Kidney (tissue), 14 donors: Measurements from ENCODE around the gene KCNH8. TPM values are rescaled to one million over a fixed set of nuclear protein-coding genes. Genes with fewer than 3 reads are reported as not detected.
A peak's percentile ranks its signal among the peaks of the same experiment; 100 is the strongest.

ENCODE experiments used
- DNase-seq, 5 donors: peaks; one replicate each; pipeline ENCODE4 v3.0.0-alpha.2; 2013 to 2020
- FAIRE-seq: peaks from 2 replicates; lab custom pipeline; 2012; peaks lifted over from hg19 to GRCh38; lab: Jason Lieb, UNC
- H3K27ac ChIP-seq, 2 donors: one replicate each; pipeline ENCODE4 v1.7.0; 2013; ENCODE audit warnings: low read depth in 2 of 2, low read length in 2 of 2, inconsistent platforms in 1 of 2
- H3K27me3 ChIP-seq: one replicate; pipeline ENCODE4 v1.7.1; 2013; ENCODE audit warnings: low read length, inconsistent platforms; ENCODE audit not compliant: control insufficient read depth, insufficient read depth
- H3K36me3 ChIP-seq, 3 donors: one replicate each; pipeline versions ENCODE4 v1.7.0 to v1.7.1; 2013; ENCODE audit warnings: low read length in 3 of 3, control low read depth in 1 of 3, inconsistent platforms in 1 of 3; ENCODE audit not compliant: insufficient read depth in 3 of 3, control insufficient read depth in 2 of 3
- H3K4me1 ChIP-seq, 3 donors: one replicate each; pipeline versions ENCODE4 v1.7.0 to v1.7.1; 2013; ENCODE audit warnings: low read length in 3 of 3, inconsistent platforms in 1 of 3, low read depth in 1 of 3; ENCODE audit not compliant: control insufficient read depth in 2 of 3, insufficient read depth in 2 of 3
- H3K4me3 ChIP-seq, 3 donors: one replicate each; pipeline versions ENCODE4 v1.7.0 to v1.8.1; 2013; ENCODE audit warnings: low read length in 3 of 3, control low read depth in 1 of 3, inconsistent platforms in 1 of 3
- H3K9ac ChIP-seq, 3 donors: one replicate each; pipeline versions ENCODE4 v1.7.0 to v1.7.1; 2013; ENCODE audit warnings: low read length in 3 of 3, control low read depth in 1 of 3, inconsistent platforms in 1 of 3
- H3K9me3 ChIP-seq, 3 donors: one replicate each; pipeline versions ENCODE4 v1.7.0 to v1.7.1; 2013; ENCODE audit warnings: low read length in 3 of 3, control low read depth in 1 of 3, inconsistent platforms in 1 of 3; ENCODE audit not compliant: control insufficient read depth in 2 of 3, insufficient read depth in 1 of 3
- intact Hi-C: fragments of 100-400 bp; cut with DNase I; formaldehyde crosslinking; loops from one replicate; pipeline ENCODE4 v1.11.1; 2022
- polyA plus RNA-seq: library from polyadenylated mRNA; stranded (reverse); fragments of 350-450 nt; fragmentation: Illumina TruSeq; extraction: RNeasy Lipid Tissue Mini Kit (QIAGEN cat#74804); gene quantifications from one replicate; pipeline ENCODE4 v1.2.3, GENCODE V29; 2014; ENCODE audit warnings: low read depth, low replicate concordance; ENCODE audit not compliant: insufficient read depth
- total RNA-seq: library from RNA; stranded (reverse); fragmentation: NEBNext Ultra II Directional; extraction: Animal tissue kit (Norgen Biotek cat#: 25700); gene quantifications from one replicate; pipeline ENCODE4 v1.2.1, GENCODE V29; 2021
- TF ChIP-seq, protein P1 (sequence below): IDR thresholded peaks from 3 replicates; pipeline ENCODE4 v1.5.1; 2012; ENCODE audit warnings: mild to moderate bottlenecking, moderate library complexity, borderline replicate concordance; ENCODE audit not compliant: insufficient read depth; ENCODE audit errors: extremely low read depth
- donor health status: control.
- donor health status: control.
- donor health status: control.
- donor health status: control.
- donor health status: control.
- donor health status: DM: yes; HTN: yes; CAD: no.
- donor health status: Normal renal cell carcinoma (clear cell type).

KCNH8 gene
- total and polyA plus RNA-seq, 2 donors from 2014 or later, result 1.0 TPM; not detected in 1

DNA sequence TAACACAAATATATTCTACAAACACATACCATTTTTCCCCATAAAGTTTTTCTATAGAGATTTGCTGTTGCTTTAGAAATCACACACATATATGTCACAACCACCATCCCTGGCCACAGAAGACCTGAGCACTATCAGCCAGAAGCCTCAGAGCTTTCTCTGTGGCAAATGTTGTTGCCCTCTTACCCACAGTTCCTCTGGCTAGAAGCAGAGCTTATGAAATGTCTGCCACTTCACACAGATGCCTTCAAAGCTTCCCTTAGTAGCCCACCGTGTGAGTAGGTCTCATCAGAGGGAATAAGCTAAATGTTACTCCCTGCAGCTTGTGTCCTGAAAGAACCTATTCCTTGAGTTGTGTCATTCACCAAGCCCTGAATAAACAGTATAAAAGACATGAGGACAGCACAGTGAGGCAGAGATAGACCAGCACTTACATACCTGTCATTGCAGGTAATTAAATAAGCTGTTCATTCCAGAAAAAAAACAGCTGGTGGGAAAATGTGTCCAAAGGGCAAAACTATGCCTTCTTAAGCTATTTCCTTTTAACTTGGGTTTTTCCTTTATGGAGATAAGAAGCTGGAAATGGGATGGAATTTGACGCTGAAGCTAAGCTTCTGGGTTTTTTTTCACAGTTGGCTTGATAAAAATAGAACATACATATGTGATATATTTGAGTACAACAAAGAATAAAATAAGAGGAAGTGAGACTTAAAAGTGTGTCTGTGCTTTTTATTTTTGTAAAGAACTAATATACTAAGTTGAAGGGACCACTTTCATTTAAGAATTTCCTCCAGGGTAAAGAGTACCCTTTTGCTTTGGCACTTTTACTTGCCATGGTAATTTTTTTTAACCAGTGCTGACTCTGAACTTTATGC, 391.4 kb downstream of the KCNH8 start:
- intact Hi-C loops, result no loop called here
- no peak for FAIRE-seq

DNA sequence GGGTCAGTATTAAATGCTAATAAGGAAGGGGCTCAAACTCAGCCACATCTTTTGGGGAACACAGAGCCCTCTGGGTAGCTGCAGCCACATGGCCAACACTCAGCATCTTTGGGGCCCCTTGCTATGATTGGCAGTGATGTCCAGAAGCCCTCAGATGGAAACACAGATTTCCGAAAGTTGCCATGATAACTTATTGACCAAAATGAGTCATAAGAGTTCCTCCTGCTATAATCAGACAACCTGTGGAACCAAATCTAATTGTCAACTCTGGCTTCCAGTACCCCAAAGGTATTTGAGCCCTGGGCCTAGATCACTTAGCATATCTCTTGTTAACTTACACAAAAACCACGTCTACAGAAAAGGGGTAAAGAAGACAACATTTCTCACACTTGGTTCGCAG, 392.2 kb downstream of the KCNH8 start:
- DNase-seq, result no peak
- no peak for FAIRE-seq
- no peaks in the 10 kb centered on the region for H3K36me3 ChIP-seq
- TF ChIP-seq, protein P1, sequence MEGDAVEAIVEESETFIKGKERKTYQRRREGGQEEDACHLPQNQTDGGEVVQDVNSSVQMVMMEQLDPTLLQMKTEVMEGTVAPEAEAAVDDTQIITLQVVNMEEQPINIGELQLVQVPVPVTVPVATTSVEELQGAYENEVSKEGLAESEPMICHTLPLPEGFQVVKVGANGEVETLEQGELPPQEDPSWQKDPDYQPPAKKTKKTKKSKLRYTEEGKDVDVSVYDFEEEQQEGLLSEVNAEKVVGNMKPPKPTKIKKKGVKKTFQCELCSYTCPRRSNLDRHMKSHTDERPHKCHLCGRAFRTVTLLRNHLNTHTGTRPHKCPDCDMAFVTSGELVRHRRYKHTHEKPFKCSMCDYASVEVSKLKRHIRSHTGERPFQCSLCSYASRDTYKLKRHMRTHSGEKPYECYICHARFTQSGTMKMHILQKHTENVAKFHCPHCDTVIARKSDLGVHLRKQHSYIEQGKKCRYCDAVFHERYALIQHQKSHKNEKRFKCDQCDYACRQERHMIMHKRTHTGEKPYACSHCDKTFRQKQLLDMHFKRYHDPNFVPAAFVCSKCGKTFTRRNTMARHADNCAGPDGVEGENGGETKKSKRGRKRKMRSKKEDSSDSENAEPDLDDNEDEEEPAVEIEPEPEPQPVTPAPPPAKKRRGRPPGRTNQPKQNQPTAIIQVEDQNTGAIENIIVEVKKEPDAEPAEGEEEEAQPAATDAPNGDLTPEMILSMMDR, result no peak
- H3K27me3 ChIP-seq, result no peaks in the 10 kb centered on the region
- no peak overlapping the region for H3K9ac ChIP-seq
- intact Hi-C loops, result no loop called here
- H3K4me1 ChIP-seq, result no peaks in the 10 kb centered on the region
- H3K4me3 ChIP-seq, result no peak overlapping the region
- no peaks in the 10 kb centered on the region for H3K9me3 ChIP-seq
- H3K27ac ChIP-seq, result no peak overlapping the region

More for the DNA sequence above, 391.4 kb downstream of the KCNH8 start:
- Histone ChIP-seq H3K4me3 (no peak overlapping the region), H3K9ac (no peak overlapping the region), H3K9me3 (no peaks in the 10 kb centered on the region), H3K4me1 (no peaks in the 10 kb centered on the region), H3K36me3 (no peaks in the 10 kb centered on the region), H3K27me3 (no peaks in the 10 kb centered on the region), H3K27ac (no peak overlapping the region)
- TF ChIP-seq, protein P1, result no peak
- peak in 1 of 5 donors; percentile 16 for DNase-seq

DNA sequence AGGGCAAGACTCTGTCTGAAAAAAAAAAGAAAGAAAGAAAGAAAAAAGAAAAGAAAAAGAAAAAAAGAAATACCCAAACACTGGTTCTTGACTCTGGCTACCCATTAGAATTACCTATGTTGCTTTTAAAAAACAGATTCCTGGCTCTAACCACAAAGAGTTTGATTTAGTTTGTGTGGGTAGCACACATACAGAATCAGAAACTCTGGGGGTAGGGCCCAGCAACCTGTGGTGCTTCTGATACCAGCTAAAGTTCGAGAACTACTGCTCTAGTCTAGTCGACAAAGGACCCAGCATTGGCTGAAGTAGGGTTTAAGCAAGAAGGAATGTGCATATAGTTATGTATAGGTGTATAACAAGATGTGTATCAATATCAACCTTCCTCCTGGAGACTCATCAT, 393.0 kb downstream of the KCNH8 start:
- Histone ChIP-seq H3K9ac (no peak overlapping the region), H3K9me3 (no peaks in the 10 kb centered on the region), H3K4me1 (no peaks in the 10 kb centered on the region), H3K27me3 (no peaks in the 10 kb centered on the region), H3K36me3 (no peaks in the 10 kb centered on the region), H3K27ac (no peak overlapping the region), H3K4me3 (no peak overlapping the region)
- DNase-seq (no peak), FAIRE-seq (no peak)
- intact Hi-C loops, result no loop called here
- TF ChIP-seq, protein P1, result no peak
